CD4-positive, alpha-beta T cell (primary cell): ENCODE data around the gene TUBGCP2. TPM values are rescaled to one million over a fixed set of nuclear protein-coding genes. Genes with fewer than 3 reads are reported as not detected.
A peak's percentile ranks its signal among the peaks of the same experiment; 100 is the strongest.

Experiments
- ATAC-seq: fragments of 200-7000 bp; cut with Tn5 transposase; one replicate; pipeline ENCODE4 v1.10.0; 2022; ENCODE audit warnings: mild to moderate bottlenecking; ENCODE audit not compliant: poor library complexity
- CTCF ChIA-PET: fragments of 350-600 bp; sonication (Branson Sonifier 250); formaldehyde crosslinking; loops from one replicate; lab custom pipeline; 2021; ENCODE audit warnings: antibody characterized with exemption, inconsistent platforms; lab: Charles Lee
- POLR2A ChIA-PET: fragments of 350-600 bp; sonication (Branson Sonifier 250); formaldehyde crosslinking; loops from one replicate; lab custom pipeline; 2021; ENCODE audit warnings: antibody characterized with exemption, inconsistent platforms; lab: Charles Lee
- DNase-seq, 14 experiments: peaks; one replicate each; pipeline ENCODE4 v3.0.0-alpha.2; 2013 to 2020; ENCODE audit warnings: mixed read lengths in 2 of 14
- H3K27ac ChIP-seq, 2 donors: one replicate each; pipeline versions ENCODE4 v1.5.1 to v1.7.0; 2013; ENCODE audit warnings: low read length in 2 of 2, low read depth in 1 of 2, mild to moderate bottlenecking in 1 of 2
- H3K27me3 ChIP-seq, 2 experiments: 1 replicate in 1 of 2; 2 replicates in 1 of 2; pipeline versions ENCODE4 v1.6.1 to v1.7.0; 2013; ENCODE audit warnings: low read length in 2 of 2, control low read depth in 1 of 2, mild to moderate bottlenecking in 1 of 2, moderate library complexity in 1 of 2; ENCODE audit not compliant: insufficient read depth in 2 of 2, control insufficient read depth in 1 of 2
- H3K36me3 ChIP-seq: one replicate; pipeline ENCODE4 v1.6.1; 2013; ENCODE audit warnings: low read length, control low read depth; ENCODE audit not compliant: insufficient read depth
- H3K4me1 ChIP-seq: one replicate; pipeline ENCODE4 v1.6.1; 2013; ENCODE audit warnings: low read length, control low read depth; ENCODE audit not compliant: insufficient read depth
- H3K4me3 ChIP-seq: one replicate; pipeline ENCODE4 v1.5.1; 2013; ENCODE audit warnings: mild to moderate bottlenecking, low read length, moderate library complexity
- H3K9me3 ChIP-seq, 2 experiments: 1 replicate in 1 of 2; 2 replicates in 1 of 2; pipeline versions ENCODE4 v1.6.1 to v1.7.0; 2013; ENCODE audit warnings: low read length in 2 of 2, mild to moderate bottlenecking in 2 of 2, control low read depth in 1 of 2, moderate library complexity in 1 of 2; ENCODE audit not compliant: control insufficient read depth in 1 of 2, insufficient read depth in 1 of 2
- H3K27ac Mint-ChIP-seq: one replicate; pipeline ENCODE4 v1.8.0; 2020; ENCODE audit warnings: mixed read lengths
- H3K27me3 Mint-ChIP-seq: one replicate; pipeline ENCODE4 v1.8.0; 2021; ENCODE audit warnings: mixed read lengths
- H3K36me3 Mint-ChIP-seq: one replicate; pipeline ENCODE4 v1.8.0; 2021; ENCODE audit warnings: low read depth, mixed read lengths
- H3K4me1 Mint-ChIP-seq: one replicate; pipeline ENCODE4 v1.8.0; 2021; ENCODE audit warnings: low read depth, mixed read lengths
- H3K4me3 Mint-ChIP-seq: one replicate; pipeline ENCODE4 v1.8.0; 2020; ENCODE audit warnings: mild to moderate bottlenecking, mixed read lengths
- H3K9me3 Mint-ChIP-seq: one replicate; pipeline ENCODE4 v1.8.0; 2020; ENCODE audit warnings: mixed read lengths
- CTCF ChIP-seq: fragments of 200-600 bp; IDR thresholded peaks from one replicate; pipeline ENCODE4 v1.8.0; 2022; ENCODE audit warnings: antibody characterized with exemption, mild to moderate bottlenecking
- intact Hi-C, 2 experiments: fragments of 100-400 bp; cut with DNase I in 1 of 2; cut with micrococcal nuclease in 1 of 2; formaldehyde crosslinking; loops; one replicate each; pipeline versions ENCODE4 v1.15.1 to v1.9.0; 2023 to 2025; cut with DNase I, micrococcal nuclease
- total RNA-seq, 174 experiments: library from RNA in 2 of 174; stranded (reverse) in 2 of 174; gene quantifications; one replicate each; pipeline ENCODE4 v1.2.3 and lab custom pipeline; 2021 to 2026

The TUBGCP2 gene
- total RNA-seq, 2 experiments from 2014 or later = 89.3 to 94.2 TPM

DNA sequence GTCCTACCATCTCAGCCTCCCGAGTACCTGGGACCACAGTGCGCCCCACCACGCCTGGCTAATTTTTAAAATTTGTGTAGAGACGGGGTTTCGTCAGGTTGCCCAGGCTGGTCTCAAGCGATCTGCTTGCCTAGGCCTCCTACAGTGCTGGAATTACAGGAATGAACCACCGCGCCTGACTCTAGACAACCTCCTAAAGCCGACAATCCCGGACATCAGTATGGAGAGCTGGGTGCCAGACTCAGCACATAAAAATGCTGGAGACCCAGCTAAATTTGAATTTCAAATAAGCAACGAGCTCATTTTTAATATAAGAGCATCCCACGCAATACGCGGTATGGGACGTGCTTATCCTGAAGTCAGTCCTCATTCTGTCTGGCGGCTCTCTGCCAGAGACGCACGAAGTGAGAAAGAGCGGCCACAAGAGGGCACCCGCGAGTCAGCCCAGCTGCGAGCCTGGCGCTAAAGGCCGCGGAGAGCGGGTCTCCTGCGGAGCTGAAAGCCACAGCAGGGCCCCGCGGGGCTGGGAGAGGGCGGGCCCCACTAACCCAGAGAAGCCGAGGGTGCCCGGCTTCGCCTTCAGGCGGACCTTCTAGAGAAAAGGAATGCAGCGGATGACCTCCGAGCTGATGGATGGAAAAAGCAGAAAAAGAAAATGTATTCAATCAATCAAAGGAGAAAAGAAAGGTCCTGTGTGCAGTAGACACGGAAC lies 21.0 kb upstream of the TUBGCP2 start:
- H3K27ac Mint-ChIP-seq = no peak overlapping the region
- peak; percentile 94 for TF ChIP-seq CTCF
- peak; percentile 75 to 95 (median 86) for DNase-seq
- ATAC-seq = peak; percentile 86
- peaks cover 4% of the 10 kb centered on the region for H3K36me3 Mint-ChIP-seq
- peaks cover 27% of the 10 kb centered on the region for H3K4me1 ChIP-seq
- H3K36me3 ChIP-seq = no peaks in the 10 kb centered on the region
- H3K27ac ChIP-seq = no peak overlapping the region
- CTCF ChIA-PET = interaction anchor here (0.7 to 2.3 kb wide), 20 partner anchors 8 to 190 kb away, joined by 3 to 13 read pairs (median 4); partner anchors contain the start of genes ECHS1, FUOM and MTG1
- peaks cover 0 to 38% of the 10 kb centered on the region in 2 experiments for H3K9me3 ChIP-seq
- peak overlapping the region; percentile 42 for H3K4me3 Mint-ChIP-seq
- H3K9me3 Mint-ChIP-seq = peaks cover 4% of the 10 kb centered on the region
- H3K4me1 Mint-ChIP-seq = peaks cover 18% of the 10 kb centered on the region
- peak overlapping the region; percentile 25 for H3K4me3 ChIP-seq
- peaks cover 52% of the 10 kb centered on the region for H3K27me3 Mint-ChIP-seq
- intact Hi-C loops = loop anchor here (1.0 to 5.0 kb wide), 5 partner anchors 49 to 191 kb away; partner anchors contain the start of genes MTG1 (in 1 of the 2) and PAOX (in 1 of the 2)
- peaks cover 42 to 43% of the 10 kb centered on the region in 2 experiments for H3K27me3 ChIP-seq
- POLR2A ChIA-PET = interaction anchor here (0.8 to 1.2 kb wide), 4 partner anchors 44 to 65 kb away, joined by 3 to 5 read pairs (median 4); partner anchors contain the start of genes ECHS1 and MTG1

DNA sequence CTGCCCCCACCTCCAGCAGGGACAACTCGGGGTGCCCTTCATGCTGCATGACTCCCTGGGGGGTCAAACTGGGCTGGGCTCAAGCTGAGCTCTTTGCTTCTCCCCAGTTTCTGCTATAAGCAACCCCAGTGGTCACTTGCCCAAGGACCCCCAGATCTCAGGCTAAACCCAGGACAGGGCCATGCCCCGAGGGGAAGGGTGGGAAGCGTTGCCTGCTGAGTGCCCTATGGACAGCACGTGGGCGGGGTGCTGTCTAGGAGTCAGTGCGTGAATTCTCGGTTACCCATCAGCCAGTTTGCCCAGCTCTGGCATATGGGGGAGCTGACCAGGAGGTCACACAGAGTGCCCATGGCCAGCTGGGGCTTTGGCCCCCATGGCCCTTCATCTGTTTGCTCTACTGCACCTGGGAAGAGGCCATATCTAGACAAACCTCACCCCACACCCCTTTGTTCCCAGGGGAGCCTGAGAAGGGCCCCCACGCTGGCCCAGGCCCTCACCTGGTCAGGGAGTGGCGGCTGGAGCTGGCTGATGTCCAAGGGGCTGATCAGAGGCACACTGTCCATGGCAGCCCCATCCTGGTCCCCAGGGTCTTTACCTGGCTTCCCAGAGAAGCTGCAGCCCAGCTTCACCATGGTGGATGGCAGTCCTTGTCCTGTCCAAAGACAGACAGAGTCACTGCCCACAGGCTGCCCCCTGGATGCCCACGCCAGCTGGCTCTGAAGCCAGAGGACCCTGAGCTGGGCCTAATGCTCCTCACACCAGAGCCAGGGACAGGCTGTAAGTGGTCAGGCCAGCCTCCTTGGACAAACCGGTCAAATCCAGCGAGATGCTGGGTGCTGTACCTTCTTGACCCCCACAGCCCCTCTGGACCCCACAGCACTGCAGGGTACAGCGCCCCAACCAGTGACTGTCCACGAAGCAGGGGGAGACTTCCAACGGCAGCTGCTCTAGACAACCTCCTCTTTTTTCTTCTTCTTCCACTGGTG lies 20.0 kb upstream of the TUBGCP2 start:
- peaks cover 4% of the 10 kb centered on the region for H3K9me3 Mint-ChIP-seq
- ATAC-seq (no peak), DNase-seq (no peak)
- H3K4me1 ChIP-seq = peaks cover 30% of the 10 kb centered on the region
- H3K27ac ChIP-seq = no peak overlapping the region
- H3K4me1 Mint-ChIP-seq = peaks cover 18% of the 10 kb centered on the region
- intact Hi-C loops = loop anchor here (1.0 to 5.0 kb wide), 5 partner anchors 50 to 192 kb away; partner anchors contain the start of genes MTG1 (in 1 of the 2) and PAOX (in 1 of the 2)
- H3K4me3 ChIP-seq = no peak overlapping the region
- H3K36me3 Mint-ChIP-seq = peaks cover 4% of the 10 kb centered on the region
- H3K4me3 Mint-ChIP-seq = no peak overlapping the region
- ChIA-PET CTCF (interaction anchor here (1.0 to 2.3 kb wide), 15 partner anchors 7 to 110 kb away, joined by 3 to 13 read pairs (median 4); partner anchors contain the start of genes ECHS1 and FUOM), POLR2A (interaction anchor here (0.6 to 1.2 kb wide), 3 partner anchors 45 to 180 kb away, joined by 4 to 5 read pairs (median 5); partner anchors contain the start of genes ECHS1 and MTG1)
- peaks cover 42 to 43% of the 10 kb centered on the region in 2 experiments for H3K27me3 ChIP-seq
- H3K9me3 ChIP-seq = peaks cover 0 to 28% of the 10 kb centered on the region in 2 experiments
- no peak for TF ChIP-seq CTCF
- no peak overlapping the region for H3K27ac Mint-ChIP-seq
- H3K27me3 Mint-ChIP-seq = peaks cover 52% of the 10 kb centered on the region
- no peaks in the 10 kb centered on the region for H3K36me3 ChIP-seq
